Measurements from ENCODE around the gene GPX5. TPM values are rescaled to one million over a fixed set of nuclear protein-coding genes. Genes with fewer than 3 reads are reported as not detected.

GPX5 gene
- total RNA-seq, 1 experiment from 2014 or later, result not detected

DNA sequence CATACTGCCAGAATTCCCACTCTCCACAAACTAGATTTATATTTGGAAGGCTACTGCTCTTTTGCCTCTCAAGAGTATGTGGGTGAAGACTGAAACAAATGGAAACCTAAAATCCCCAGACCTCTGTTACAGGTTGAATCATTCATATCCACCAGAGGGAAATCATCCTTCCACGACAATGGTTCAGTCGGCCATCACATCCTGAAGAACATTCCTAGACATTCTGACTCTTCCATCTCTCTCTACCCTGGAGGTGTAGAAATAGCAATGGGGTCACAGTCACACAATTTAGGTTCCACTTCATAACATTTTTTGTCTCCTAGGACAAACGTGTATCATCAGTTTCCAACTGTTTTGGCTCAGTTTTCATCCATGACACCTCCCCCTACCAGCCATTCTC, 8.6 kb downstream of the GPX5 start:
- POLR2A ChIA-PET, result no interaction called here
- Histone ChIP-seq H3K27me3 (ENCODE audit: control insufficient read depth, insufficient read depth, low read length) (no peaks in the 10 kb centered on the region), H3K4me1 (ENCODE audit: control insufficient read depth, insufficient read depth, low read length) (peaks cover 4% of the 10 kb centered on the region; the same call in 1 of the 2 replicates), H3K36me3 (ENCODE audit: control insufficient read depth, insufficient read depth, low read length) (no peaks in the 10 kb centered on the region), H3K27ac (ENCODE audit: low read length) (no peak overlapping the region), H3K9me3 (ENCODE audit: control insufficient read depth, insufficient read depth, low read depth, low read length) (no peaks in the 10 kb centered on the region), H3K4me3 (ENCODE audit: low read depth in 2 of 2, low read length in 2 of 2) (no peak overlapping the region)
- in situ Hi-C loops (cut with HindIII; ENCODE audit: low pct_unique_long_range_greater_than_20kb, low sequenced_read_pairs), result no loop called here
- no peak for ATAC-seq
- DNase-seq (ENCODE audit: low read depth, low spot score), result no peak
- BruUV-seq (replicated peaks), result no TSS peak
- TF ChIP-seq POLR2AphosphoS5 (IDR thresholded peaks at IDR 0.05; ENCODE audit: low read depth, low read length), result no peak
- TF ChIP-seq, protein P1, sequence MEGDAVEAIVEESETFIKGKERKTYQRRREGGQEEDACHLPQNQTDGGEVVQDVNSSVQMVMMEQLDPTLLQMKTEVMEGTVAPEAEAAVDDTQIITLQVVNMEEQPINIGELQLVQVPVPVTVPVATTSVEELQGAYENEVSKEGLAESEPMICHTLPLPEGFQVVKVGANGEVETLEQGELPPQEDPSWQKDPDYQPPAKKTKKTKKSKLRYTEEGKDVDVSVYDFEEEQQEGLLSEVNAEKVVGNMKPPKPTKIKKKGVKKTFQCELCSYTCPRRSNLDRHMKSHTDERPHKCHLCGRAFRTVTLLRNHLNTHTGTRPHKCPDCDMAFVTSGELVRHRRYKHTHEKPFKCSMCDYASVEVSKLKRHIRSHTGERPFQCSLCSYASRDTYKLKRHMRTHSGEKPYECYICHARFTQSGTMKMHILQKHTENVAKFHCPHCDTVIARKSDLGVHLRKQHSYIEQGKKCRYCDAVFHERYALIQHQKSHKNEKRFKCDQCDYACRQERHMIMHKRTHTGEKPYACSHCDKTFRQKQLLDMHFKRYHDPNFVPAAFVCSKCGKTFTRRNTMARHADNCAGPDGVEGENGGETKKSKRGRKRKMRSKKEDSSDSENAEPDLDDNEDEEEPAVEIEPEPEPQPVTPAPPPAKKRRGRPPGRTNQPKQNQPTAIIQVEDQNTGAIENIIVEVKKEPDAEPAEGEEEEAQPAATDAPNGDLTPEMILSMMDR (IDR thresholded peaks at IDR 0.05), result no peak
- no peak for TF ChIP-seq SIN3A (IDR thresholded peaks at IDR 0.05; ENCODE audit: borderline replicate concordance, insufficient read depth, low read depth, low read length)
- no peak for TF ChIP-seq TCF7L2 (IDR thresholded peaks at IDR 0.05; ENCODE audit: low read depth, low read length)
- TF ChIP-seq, protein P2, sequence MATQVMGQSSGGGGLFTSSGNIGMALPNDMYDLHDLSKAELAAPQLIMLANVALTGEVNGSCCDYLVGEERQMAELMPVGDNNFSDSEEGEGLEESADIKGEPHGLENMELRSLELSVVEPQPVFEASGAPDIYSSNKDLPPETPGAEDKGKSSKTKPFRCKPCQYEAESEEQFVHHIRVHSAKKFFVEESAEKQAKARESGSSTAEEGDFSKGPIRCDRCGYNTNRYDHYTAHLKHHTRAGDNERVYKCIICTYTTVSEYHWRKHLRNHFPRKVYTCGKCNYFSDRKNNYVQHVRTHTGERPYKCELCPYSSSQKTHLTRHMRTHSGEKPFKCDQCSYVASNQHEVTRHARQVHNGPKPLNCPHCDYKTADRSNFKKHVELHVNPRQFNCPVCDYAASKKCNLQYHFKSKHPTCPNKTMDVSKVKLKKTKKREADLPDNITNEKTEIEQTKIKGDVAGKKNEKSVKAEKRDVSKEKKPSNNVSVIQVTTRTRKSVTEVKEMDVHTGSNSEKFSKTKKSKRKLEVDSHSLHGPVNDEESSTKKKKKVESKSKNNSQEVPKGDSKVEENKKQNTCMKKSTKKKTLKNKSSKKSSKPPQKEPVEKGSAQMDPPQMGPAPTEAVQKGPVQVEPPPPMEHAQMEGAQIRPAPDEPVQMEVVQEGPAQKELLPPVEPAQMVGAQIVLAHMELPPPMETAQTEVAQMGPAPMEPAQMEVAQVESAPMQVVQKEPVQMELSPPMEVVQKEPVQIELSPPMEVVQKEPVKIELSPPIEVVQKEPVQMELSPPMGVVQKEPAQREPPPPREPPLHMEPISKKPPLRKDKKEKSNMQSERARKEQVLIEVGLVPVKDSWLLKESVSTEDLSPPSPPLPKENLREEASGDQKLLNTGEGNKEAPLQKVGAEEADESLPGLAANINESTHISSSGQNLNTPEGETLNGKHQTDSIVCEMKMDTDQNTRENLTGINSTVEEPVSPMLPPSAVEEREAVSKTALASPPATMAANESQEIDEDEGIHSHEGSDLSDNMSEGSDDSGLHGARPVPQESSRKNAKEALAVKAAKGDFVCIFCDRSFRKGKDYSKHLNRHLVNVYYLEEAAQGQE (IDR thresholded peaks at IDR 0.05; ENCODE audit: insufficient read depth in 1 of 2, low read depth in 2 of 2, low read length in 1 of 2), result no peak
- intact Hi-C loops (cut with micrococcal nuclease; ENCODE audit: unreplicated experiment), result no loop called here
- CTCF ChIA-PET, result no interaction called here

DNA sequence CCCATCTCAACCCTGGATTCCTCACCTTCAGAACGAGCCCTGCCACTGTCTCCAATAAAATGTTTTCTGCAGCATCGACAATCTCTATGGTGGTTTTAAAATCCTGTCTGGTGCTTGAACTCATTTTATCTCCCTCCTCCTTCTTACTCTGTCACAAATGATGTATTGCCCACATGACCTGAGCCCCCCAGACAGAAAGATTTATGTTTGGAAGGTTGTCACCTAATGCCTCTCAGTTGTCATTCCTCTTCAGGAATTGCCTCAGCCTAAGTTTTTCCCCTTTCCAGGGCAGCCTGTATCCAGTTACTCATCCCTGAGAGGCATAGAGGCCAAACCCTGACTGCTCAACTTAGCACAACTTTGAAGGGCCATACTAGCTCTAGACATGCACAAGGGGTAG, 9.2 kb downstream of the GPX5 start:
- POLR2A ChIA-PET, result no interaction called here
- ATAC-seq, result no peak
- H3K4me1 ChIP-seq (ENCODE audit: control insufficient read depth, insufficient read depth, low read length), result peaks cover 4% of the 10 kb centered on the region; the same call in 1 of the 2 replicates
- H3K36me3 ChIP-seq (ENCODE audit: control insufficient read depth, insufficient read depth, low read length), result no peaks in the 10 kb centered on the region
- intact Hi-C loops (cut with micrococcal nuclease; ENCODE audit: unreplicated experiment), result no loop called here
- no peak for TF ChIP-seq SIN3A (IDR thresholded peaks at IDR 0.05; ENCODE audit: borderline replicate concordance, insufficient read depth, low read depth, low read length)
- TF ChIP-seq, protein P1 (IDR thresholded peaks at IDR 0.05), result no peak
- TF ChIP-seq, protein P2 (IDR thresholded peaks at IDR 0.05; ENCODE audit: insufficient read depth in 1 of 2, low read depth in 2 of 2, low read length in 1 of 2), result no peak
- TF ChIP-seq TCF7L2 (IDR thresholded peaks at IDR 0.05; ENCODE audit: low read depth, low read length), result no peak
- no peak for TF ChIP-seq POLR2AphosphoS5 (IDR thresholded peaks at IDR 0.05; ENCODE audit: low read depth, low read length)
- H3K9me3 ChIP-seq (ENCODE audit: control insufficient read depth, insufficient read depth, low read depth, low read length), result no peaks in the 10 kb centered on the region
- H3K27me3 ChIP-seq (ENCODE audit: control insufficient read depth, insufficient read depth, low read length), result no peaks in the 10 kb centered on the region
- DNase-seq (ENCODE audit: low read depth, low spot score), result no peak
- CTCF ChIA-PET, result no interaction called here
- H3K4me3 ChIP-seq (ENCODE audit: low read depth in 2 of 2, low read length in 2 of 2), result no peak overlapping the region
- in situ Hi-C loops (cut with HindIII; ENCODE audit: low pct_unique_long_range_greater_than_20kb, low sequenced_read_pairs), result no loop called here
- H3K27ac ChIP-seq (ENCODE audit: low read length), result no peak overlapping the region
- no TSS peak for BruUV-seq (replicated peaks)
